ENCODE measurements around the gene LSAMP. TPM values are rescaled to one million over a fixed set of nuclear protein-coding genes. Genes with fewer than 3 reads are reported as not detected.

The LSAMP gene
- total and polyA plus RNA-seq, 9 of the 15 experiments (the other 6 are each of a cell fraction or from before 2014, with no cell fraction given) = 0.09 to 0.11 TPM; not detected in 7

DNA sequence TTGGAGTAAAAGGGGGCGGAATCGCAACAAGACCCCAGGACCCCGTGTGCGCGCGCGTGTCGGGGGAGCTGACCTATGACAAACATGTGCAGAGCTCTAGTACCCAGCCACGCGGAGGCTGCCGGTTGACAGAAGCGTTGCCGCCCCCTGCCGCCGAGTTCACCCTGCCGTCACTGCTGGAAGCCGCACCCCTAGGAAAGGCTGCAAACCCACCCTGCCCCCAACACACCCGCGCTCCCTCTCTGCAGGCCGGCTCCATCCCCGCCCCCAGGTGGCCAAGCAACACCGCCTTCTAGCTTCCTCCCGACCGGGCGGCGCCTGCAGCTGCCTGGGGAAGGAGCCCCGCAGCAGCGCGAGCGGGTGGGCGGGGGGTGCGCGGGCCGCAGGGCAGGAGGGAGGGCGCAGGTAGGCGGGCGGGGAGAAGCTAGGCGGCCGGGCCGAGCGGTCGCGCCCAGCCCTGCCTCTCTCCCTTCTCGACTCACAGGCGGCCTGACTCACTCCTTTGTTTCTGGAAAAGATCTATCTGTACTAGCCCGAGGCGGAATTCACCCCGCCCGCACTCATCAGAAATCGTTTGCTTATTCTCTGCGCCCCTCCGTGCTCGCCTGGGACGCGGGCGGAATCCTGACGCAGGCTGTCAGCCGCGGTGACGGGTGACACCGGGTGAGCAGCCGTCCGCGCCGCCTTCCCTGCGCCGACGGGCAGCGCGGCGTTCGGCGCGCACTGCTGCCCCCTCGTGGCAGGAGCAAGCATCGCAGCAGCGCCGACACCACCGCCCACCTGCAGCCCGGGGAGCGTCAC lies 661.1 kb downstream of the LSAMP start (continued):
- TF ChIP-seq, protein P1, sequence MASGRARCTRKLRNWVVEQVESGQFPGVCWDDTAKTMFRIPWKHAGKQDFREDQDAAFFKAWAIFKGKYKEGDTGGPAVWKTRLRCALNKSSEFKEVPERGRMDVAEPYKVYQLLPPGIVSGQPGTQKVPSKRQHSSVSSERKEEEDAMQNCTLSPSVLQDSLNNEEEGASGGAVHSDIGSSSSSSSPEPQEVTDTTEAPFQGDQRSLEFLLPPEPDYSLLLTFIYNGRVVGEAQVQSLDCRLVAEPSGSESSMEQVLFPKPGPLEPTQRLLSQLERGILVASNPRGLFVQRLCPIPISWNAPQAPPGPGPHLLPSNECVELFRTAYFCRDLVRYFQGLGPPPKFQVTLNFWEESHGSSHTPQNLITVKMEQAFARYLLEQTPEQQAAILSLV (tag; IDR thresholded peaks at IDR 0.05) = no peak
- TF ChIP-seq MAZ (CRISPR knock-in tag; conservative IDR thresholded peaks at IDR 0.05 in 1 of 2, IDR thresholded peaks at IDR 0.05 in 1 of 2) (peak; percentile 20 to 49; a peak in 1 of 4 replicates), NFYB (IDR thresholded peaks at IDR 0.05; ENCODE audit: extremely low read depth, insufficient read length) (peak; percentile 35), CHD2 (IDR thresholded peaks at IDR 0.05; ENCODE audit: low read depth, low read length) (peak; percentile 42; the same call in 1 of the 2 replicates), CBX1 (IDR thresholded peaks at IDR 0.05; ENCODE audit: low read depth) (0 out of 2 replicates have a peak, but pooled peaks have one; percentile 4), POU5F1 (IDR thresholded peaks at IDR 0.05; ENCODE audit: borderline replicate concordance, low read depth, low read length, partially characterized antibody) (peak; percentile 20), SUPT5H (IDR thresholded peaks at IDR 0.05) (no peak), CBFA2T3 (IDR thresholded peaks at IDR 0.05) (0 out of 2 replicates have a peak, but pooled peaks have one; percentile 27), GTF2F1 (IDR thresholded peaks at IDR 0.05; ENCODE audit: low read depth, low read length) (no peak)
- TF ChIP-seq, protein P2, sequence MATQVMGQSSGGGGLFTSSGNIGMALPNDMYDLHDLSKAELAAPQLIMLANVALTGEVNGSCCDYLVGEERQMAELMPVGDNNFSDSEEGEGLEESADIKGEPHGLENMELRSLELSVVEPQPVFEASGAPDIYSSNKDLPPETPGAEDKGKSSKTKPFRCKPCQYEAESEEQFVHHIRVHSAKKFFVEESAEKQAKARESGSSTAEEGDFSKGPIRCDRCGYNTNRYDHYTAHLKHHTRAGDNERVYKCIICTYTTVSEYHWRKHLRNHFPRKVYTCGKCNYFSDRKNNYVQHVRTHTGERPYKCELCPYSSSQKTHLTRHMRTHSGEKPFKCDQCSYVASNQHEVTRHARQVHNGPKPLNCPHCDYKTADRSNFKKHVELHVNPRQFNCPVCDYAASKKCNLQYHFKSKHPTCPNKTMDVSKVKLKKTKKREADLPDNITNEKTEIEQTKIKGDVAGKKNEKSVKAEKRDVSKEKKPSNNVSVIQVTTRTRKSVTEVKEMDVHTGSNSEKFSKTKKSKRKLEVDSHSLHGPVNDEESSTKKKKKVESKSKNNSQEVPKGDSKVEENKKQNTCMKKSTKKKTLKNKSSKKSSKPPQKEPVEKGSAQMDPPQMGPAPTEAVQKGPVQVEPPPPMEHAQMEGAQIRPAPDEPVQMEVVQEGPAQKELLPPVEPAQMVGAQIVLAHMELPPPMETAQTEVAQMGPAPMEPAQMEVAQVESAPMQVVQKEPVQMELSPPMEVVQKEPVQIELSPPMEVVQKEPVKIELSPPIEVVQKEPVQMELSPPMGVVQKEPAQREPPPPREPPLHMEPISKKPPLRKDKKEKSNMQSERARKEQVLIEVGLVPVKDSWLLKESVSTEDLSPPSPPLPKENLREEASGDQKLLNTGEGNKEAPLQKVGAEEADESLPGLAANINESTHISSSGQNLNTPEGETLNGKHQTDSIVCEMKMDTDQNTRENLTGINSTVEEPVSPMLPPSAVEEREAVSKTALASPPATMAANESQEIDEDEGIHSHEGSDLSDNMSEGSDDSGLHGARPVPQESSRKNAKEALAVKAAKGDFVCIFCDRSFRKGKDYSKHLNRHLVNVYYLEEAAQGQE (IDR thresholded peaks at IDR 0.05; ENCODE audit: borderline replicate concordance) = peak; percentile 61
- TF ChIP-seq, protein P2 (CRISPR knock-in tag; IDR thresholded peaks at IDR 0.05; ENCODE audit: low read depth) = no peak
- TF ChIP-seq, protein P3, sequence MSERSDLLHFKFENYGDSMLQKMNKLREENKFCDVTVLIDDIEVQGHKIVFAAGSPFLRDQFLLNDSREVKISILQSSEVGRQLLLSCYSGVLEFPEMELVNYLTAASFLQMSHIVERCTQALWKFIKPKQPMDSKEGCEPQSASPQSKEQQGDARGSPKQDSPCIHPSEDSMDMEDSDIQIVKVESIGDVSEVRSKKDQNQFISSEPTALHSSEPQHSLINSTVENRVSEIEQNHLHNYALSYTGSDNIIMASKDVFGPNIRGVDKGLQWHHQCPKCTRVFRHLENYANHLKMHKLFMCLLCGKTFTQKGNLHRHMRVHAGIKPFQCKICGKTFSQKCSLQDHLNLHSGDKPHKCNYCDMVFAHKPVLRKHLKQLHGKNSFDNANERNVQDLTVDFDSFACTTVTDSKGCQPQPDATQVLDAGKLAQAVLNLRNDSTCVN (CRISPR knock-in tag; IDR thresholded peaks at IDR 0.05) = no peak
- TF ChIP-seq, protein P4, sequence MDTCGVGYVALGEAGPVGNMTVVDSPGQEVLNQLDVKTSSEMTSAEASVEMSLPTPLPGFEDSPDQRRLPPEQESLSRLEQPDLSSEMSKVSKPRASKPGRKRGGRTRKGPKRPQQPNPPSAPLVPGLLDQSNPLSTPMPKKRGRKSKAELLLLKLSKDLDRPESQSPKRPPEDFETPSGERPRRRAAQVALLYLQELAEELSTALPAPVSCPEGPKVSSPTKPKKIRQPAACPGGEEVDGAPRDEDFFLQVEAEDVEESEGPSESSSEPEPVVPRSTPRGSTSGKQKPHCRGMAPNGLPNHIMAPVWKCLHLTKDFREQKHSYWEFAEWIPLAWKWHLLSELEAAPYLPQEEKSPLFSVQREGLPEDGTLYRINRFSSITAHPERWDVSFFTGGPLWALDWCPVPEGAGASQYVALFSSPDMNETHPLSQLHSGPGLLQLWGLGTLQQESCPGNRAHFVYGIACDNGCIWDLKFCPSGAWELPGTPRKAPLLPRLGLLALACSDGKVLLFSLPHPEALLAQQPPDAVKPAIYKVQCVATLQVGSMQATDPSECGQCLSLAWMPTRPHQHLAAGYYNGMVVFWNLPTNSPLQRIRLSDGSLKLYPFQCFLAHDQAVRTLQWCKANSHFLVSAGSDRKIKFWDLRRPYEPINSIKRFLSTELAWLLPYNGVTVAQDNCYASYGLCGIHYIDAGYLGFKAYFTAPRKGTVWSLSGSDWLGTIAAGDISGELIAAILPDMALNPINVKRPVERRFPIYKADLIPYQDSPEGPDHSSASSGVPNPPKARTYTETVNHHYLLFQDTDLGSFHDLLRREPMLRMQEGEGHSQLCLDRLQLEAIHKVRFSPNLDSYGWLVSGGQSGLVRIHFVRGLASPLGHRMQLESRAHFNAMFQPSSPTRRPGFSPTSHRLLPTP (IDR thresholded peaks at IDR 0.05; ENCODE audit: borderline replicate concordance, extremely low read depth, insufficient read length) = no peak
